Loucy (cell line): Measurements from ENCODE around the gene BCL2L2.
"Not testable (repeated sequence)": the region's sequence is repeated elsewhere in the genome, so short reads cannot be mapped to it uniquely, and the experiment has no call there.

Experiments used
- EZH2phosphoT487 ChIP-seq: fragments of 200-600 bp; IDR thresholded peaks from 2 replicates; pipeline ENCODE4 v1.6.1; 2018; ENCODE audit warnings: antibody characterized with exemption, mild to moderate bottlenecking, moderate library complexity, borderline replicate concordance
- TF ChIP-seq, protein P1 (sequence below): fragments of 200-600 bp; sonication (generic); conservative IDR thresholded peaks from 2 replicates; pipeline ENCODE4 v1.5.1; 2014; ENCODE audit warnings: mild to moderate bottlenecking, antibody characterized with exemption, low read length

DNA sequence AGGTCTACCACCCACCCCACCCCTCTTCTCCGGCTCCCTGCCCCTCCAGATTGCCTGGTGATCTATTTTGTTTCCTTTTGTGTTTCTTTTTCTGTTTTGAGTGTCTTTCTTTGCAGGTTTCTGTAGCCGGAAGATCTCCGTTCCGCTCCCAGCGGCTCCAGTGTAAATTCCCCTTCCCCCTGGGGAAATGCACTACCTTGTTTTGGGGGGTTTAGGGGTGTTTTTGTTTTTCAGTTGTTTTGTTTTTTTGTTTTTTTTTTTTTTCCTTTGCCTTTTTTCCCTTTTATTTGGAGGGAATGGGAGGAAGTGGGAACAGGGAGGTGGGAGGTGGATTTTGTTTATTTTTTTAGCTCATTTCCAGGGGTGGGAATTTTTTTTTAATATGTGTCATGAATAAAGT, 19.1 kb downstream of the BCL2L2 start:
- TF ChIP-seq, protein P1, sequence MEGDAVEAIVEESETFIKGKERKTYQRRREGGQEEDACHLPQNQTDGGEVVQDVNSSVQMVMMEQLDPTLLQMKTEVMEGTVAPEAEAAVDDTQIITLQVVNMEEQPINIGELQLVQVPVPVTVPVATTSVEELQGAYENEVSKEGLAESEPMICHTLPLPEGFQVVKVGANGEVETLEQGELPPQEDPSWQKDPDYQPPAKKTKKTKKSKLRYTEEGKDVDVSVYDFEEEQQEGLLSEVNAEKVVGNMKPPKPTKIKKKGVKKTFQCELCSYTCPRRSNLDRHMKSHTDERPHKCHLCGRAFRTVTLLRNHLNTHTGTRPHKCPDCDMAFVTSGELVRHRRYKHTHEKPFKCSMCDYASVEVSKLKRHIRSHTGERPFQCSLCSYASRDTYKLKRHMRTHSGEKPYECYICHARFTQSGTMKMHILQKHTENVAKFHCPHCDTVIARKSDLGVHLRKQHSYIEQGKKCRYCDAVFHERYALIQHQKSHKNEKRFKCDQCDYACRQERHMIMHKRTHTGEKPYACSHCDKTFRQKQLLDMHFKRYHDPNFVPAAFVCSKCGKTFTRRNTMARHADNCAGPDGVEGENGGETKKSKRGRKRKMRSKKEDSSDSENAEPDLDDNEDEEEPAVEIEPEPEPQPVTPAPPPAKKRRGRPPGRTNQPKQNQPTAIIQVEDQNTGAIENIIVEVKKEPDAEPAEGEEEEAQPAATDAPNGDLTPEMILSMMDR, result not testable (repeated sequence)
- TF ChIP-seq EZH2phosphoT487, result not testable (repeated sequence)
